ENCODE data around the gene VPS4B. TPM values are rescaled to one million over a fixed set of nuclear protein-coding genes. Genes with fewer than 3 reads are reported as not detected.

VPS4B gene
- polyA plus RNA-seq, 3 donors: 15.4 to 48.8 (median 26.7) TPM

- no peak overlapping the region for H3K27ac ChIP-seq (ENCODE audit: low read depth in 1 of 2, low read length in 2 of 2)
- H3K4me3 Mint-ChIP-seq: no peak overlapping the region
- H3K27ac Mint-ChIP-seq: peak overlapping the region in 1 of 7 donors; percentile 42
- peaks cover 63 to 79% of the 10 kb centered on the region in 2 donors for H3K36me3 Mint-ChIP-seq
- H3K79me2 ChIP-seq (ENCODE audit: insufficient read depth, low read length): no peaks in the 10 kb centered on the region
- no peaks in the 10 kb centered on the region for H3K4me1 ChIP-seq (ENCODE audit: control insufficient read depth in 1 of 2, insufficient read depth in 2 of 2, low read length in 2 of 2)
- 93% methylated on average over 7 of the region's 7 CpGs for whole genome bisulfite sequencing (ENCODE audit: insufficient coverage)
- H3K9ac ChIP-seq (ENCODE audit: insufficient read depth, low read length, poor library complexity, severe bottlenecking): no peak overlapping the region
- H3K9me3 Mint-ChIP-seq: no peaks in the 10 kb centered on the region
- intact Hi-C loops (cut with micrococcal nuclease): no loop called here
- no peak overlapping the region for H3K4me2 ChIP-seq (replicated peaks; ENCODE audit: extremely low read depth, low read length, poor library complexity, severe bottlenecking)
- no peaks in the 10 kb centered on the region for H3K27me3 ChIP-seq (ENCODE audit: control insufficient read depth in 2 of 2, insufficient read depth in 2 of 2, low read length in 2 of 2)
- no peaks in the 10 kb centered on the region for H3K9me3 ChIP-seq (replicated peaks in 1 of 2; ENCODE audit: control insufficient read depth in 1 of 2, insufficient read depth in 1 of 2, low read length in 2 of 2)
- no peak overlapping the region for H2AFZ ChIP-seq (ENCODE audit: insufficient read depth, low read depth, low read length, poor library complexity, severe bottlenecking)
- no peak overlapping the region for H3K4me3 ChIP-seq (replicated peaks in 1 of 3; ENCODE audit: low read depth in 2 of 3, low read length in 3 of 3)
- peaks cover 2% of the 10 kb centered on the region for H3K4me1 Mint-ChIP-seq
- no peak for TF ChIP-seq CTCF (IDR thresholded peaks at IDR 0.05)
- H4K20me1 ChIP-seq (ENCODE audit: insufficient read depth, low read length): no peaks in the 10 kb centered on the region
- peaks cover 56 to 88% of the 10 kb centered on the region in 2 donors for H3K36me3 ChIP-seq (replicated peaks in 1 of 2; ENCODE audit: control insufficient read depth in 1 of 2, insufficient read depth in 2 of 2, low read length in 2 of 2)
- H3K27me3 Mint-ChIP-seq (ENCODE audit: low read depth in 3 of 3): peaks cover 0 to 2% (median 0%) of the 10 kb centered on the region in 3 donors
- no peak for DNase-seq
Observed at GRCh38 chr18:63346031-63346430, 76.2 kb downstream of the VPS4B start.

GRCh38 chr18:63344918-63345317 lies 77.4 kb downstream of the VPS4B start:
- Mint-ChIP-seq H3K4me3 (no peak overlapping the region), H3K9me3 (no peaks in the 10 kb centered on the region), H3K27ac (peak overlapping the region in 2 of 7 donors; percentile 22 to 66), H3K4me1 (peaks cover 2% of the 10 kb centered on the region), H3K36me3 (peaks cover 61 to 75% of the 10 kb centered on the region in 2 donors), H3K27me3 (ENCODE audit: low read depth in 3 of 3) (peaks cover 0 to 2% (median 0%) of the 10 kb centered on the region in 3 donors)
- DNase-seq: no peak
- Histone ChIP-seq H3K9me3 (replicated peaks in 1 of 2; ENCODE audit: control insufficient read depth in 1 of 2, insufficient read depth in 1 of 2, low read length in 2 of 2) (no peaks in the 10 kb centered on the region), H3K27me3 (ENCODE audit: control insufficient read depth in 2 of 2, insufficient read depth in 2 of 2, low read length in 2 of 2) (no peaks in the 10 kb centered on the region), H2AFZ (ENCODE audit: insufficient read depth, low read depth, low read length, poor library complexity, severe bottlenecking) (no peak overlapping the region), H3K4me2 (replicated peaks; ENCODE audit: extremely low read depth, low read length, poor library complexity, severe bottlenecking) (no peak overlapping the region), H3K79me2 (ENCODE audit: insufficient read depth, low read length) (no peaks in the 10 kb centered on the region), H3K9ac (ENCODE audit: insufficient read depth, low read length, poor library complexity, severe bottlenecking) (no peak overlapping the region), H3K36me3 (replicated peaks in 1 of 2; ENCODE audit: control insufficient read depth in 1 of 2, insufficient read depth in 2 of 2, low read length in 2 of 2) (peaks cover 45 to 85% of the 10 kb centered on the region in 2 donors), H3K27ac (ENCODE audit: low read depth in 1 of 2, low read length in 2 of 2) (no peak overlapping the region), H3K4me3 (replicated peaks in 1 of 3; ENCODE audit: low read depth in 2 of 3, low read length in 3 of 3) (no peak overlapping the region), H4K20me1 (ENCODE audit: insufficient read depth, low read length) (no peaks in the 10 kb centered on the region), H3K4me1 (ENCODE audit: control insufficient read depth in 1 of 2, insufficient read depth in 2 of 2, low read length in 2 of 2) (no peaks in the 10 kb centered on the region)
- WGBS (ENCODE audit: insufficient coverage): 100% methylated on average over 2 of the region's 2 CpGs
- intact Hi-C loops (cut with micrococcal nuclease): no loop called here
- TF ChIP-seq CTCF (IDR thresholded peaks at IDR 0.05): no peak
